GM10266 (cell line): Measurements from ENCODE around the gene ARHGAP21.

Experiments
- DNase-seq: peaks from one replicate; pipeline ENCODE4 v3.0.0; 2012; ENCODE audit errors: extremely low spot score
- TF ChIP-seq, protein P1 (sequence below): IDR thresholded peaks from 2 replicates; pipeline ENCODE4 v1.5.1; 2012; ENCODE audit warnings: mild to moderate bottlenecking, low read depth; ENCODE audit not compliant: control insufficient read depth, insufficient read depth; ENCODE audit errors: missing control alignments

The ARHGAP21 gene

DNA sequence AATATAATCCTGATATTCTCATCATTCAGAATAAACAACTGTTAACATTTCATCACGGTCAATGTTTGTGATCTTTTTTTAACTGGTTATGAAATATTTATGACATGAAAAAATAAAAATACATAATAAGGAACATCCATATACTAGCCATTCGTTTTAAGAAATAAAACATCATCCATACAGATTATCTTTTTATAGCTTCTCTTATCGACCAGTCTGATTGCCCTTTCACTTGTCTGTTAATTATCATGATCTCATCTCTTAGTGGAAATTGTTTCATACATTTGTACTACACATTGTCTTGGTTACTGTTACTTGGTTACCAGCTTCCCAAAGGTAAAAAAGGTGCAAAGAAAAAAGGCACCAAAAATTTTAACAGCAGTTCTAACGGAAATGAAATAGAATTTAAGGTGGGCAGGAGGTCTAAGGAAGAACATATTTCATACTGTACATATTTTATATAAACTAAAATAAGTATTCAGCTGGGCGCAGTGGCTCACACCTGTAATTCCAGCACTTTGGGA lies 8.4 kb downstream of the ARHGAP21 start:
- TF ChIP-seq, protein P1, sequence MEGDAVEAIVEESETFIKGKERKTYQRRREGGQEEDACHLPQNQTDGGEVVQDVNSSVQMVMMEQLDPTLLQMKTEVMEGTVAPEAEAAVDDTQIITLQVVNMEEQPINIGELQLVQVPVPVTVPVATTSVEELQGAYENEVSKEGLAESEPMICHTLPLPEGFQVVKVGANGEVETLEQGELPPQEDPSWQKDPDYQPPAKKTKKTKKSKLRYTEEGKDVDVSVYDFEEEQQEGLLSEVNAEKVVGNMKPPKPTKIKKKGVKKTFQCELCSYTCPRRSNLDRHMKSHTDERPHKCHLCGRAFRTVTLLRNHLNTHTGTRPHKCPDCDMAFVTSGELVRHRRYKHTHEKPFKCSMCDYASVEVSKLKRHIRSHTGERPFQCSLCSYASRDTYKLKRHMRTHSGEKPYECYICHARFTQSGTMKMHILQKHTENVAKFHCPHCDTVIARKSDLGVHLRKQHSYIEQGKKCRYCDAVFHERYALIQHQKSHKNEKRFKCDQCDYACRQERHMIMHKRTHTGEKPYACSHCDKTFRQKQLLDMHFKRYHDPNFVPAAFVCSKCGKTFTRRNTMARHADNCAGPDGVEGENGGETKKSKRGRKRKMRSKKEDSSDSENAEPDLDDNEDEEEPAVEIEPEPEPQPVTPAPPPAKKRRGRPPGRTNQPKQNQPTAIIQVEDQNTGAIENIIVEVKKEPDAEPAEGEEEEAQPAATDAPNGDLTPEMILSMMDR, result no peak
- DNase-seq, result no peak

DNA sequence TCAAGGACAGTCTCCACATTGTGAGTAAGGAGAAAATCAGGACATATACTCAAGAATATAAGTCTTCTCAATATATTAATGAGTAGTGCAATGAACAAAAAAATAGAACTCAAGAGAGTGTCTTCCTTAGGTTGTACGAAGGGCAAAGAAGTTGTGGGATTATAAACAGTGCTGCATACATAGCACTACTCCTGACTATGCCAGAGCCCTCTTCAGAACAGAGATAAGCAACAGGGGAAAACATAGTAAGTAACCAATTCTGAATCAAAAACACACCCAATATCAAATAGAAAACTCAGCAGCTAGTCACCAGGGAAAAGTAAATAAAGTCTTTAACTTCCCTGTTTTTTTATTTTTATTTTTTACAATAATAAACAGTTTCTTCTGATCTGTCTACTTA lies 10.6 kb downstream of the ARHGAP21 start:
- TF ChIP-seq, protein P1, result no peak
- no peak for DNase-seq

DNA sequence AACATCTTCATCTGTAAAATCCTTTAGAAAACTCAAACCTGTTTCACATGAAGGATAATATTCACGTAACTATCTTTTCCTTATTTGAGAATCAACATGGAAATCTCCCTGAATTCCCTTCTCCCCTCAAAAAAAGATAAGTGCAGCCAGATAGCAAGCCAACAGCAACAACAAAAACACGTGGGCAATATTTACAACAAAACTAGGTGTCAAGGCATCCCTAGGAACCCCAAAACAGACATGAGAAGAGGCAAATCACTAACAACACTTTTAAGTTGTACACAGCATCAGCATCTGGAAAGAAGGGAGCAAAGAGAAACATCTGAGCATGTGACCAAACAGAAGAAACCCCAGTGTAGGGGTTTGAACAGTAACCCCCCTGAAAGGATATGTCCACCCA lies 12.2 kb downstream of the ARHGAP21 start:
- no peak for DNase-seq
- TF ChIP-seq, protein P1, result no peak

DNA sequence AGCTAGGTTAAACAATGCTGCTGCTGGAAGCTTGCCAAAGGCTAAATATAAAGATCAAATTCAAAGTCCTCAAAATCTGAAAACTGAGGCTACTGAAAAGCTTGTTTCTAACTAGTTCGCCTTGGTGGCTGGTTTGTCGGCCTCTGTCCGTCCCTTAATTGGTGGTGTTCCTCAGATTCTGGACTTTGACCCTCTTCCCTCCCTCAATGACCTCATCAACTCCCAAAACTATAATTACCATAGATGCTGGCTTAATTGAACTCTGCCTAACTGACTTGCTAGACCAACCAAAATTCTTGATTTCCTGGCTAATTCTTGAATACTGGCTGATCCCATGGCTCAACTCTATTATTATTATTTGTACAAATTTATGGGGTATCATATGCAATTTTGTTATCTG lies 15.6 kb downstream of the ARHGAP21 start:
- DNase-seq, result no peak
- TF ChIP-seq, protein P1, result no peak

DNA sequence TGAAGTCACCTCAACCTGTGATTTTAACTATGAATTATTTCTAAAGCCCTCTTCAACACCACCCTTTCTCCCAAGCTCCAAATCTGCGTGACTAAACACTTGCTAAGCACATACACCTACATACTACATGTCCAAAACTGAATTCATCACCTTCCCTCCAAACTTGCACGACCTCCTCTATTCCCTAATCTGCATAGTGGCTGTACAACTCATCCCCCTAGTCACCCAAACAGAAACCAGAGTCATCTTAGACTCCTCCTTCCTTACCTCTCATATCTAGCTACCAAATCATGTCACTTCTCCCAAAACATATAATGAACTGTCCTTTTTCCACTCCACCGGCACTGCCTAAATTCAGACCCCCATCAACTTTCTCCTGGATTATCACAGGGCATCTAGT lies 16.2 kb downstream of the ARHGAP21 start:
- DNase-seq, result no peak
- TF ChIP-seq, protein P1, result no peak

DNA sequence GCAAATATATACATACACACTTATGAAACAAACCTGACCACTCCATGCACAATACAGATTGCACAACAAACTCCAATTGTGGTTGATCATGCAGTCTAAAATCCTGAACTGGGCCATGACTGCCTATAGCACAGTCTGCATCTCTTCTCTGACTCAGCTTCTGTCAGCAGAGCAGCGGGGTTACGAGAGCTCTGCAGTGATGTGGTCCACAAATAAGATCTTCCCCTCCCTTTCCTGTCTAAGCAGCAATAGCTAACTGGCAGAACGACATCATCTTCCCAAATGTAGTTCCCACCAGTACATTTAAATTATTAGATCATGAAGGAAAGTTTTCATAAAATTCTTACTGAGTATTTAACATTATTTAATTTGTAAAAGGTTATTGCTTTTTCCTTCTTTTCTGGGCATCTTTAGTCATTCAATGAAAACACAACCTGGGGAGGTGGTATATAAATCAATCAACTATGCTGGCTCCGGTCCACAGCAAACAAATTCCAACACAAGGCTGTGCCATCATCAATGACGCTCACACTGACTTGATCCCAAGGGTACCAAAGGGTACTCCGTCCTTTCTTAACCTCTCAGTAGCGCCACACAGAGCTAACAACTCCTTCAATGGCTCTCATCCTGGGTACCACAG lies 17.1 kb downstream of the ARHGAP21 start:
- no peak for DNase-seq
- TF ChIP-seq, protein P1, result no peak

DNA sequence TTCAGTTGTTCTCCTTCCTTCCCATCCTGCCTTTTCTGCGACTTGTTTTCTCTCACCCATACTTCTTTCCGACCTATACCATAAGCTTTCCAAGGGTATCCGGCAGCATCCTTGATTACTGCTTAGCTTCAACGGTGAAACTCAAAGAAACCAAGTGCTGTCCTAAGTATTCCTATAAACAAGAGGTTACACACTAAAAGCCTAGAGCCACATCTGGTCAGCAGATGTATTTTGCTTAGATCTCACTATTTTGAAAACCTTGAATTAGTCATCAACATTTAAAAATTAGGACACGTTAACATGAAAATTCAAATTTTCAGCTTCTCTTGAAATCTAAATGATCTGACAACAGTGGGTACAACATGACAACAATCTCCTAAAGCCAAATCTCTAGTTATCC lies 20.0 kb downstream of the ARHGAP21 start:
- DNase-seq, result no peak
- TF ChIP-seq, protein P1, result no peak
